Measurements from ENCODE around the gene CORO2B.

DNA sequence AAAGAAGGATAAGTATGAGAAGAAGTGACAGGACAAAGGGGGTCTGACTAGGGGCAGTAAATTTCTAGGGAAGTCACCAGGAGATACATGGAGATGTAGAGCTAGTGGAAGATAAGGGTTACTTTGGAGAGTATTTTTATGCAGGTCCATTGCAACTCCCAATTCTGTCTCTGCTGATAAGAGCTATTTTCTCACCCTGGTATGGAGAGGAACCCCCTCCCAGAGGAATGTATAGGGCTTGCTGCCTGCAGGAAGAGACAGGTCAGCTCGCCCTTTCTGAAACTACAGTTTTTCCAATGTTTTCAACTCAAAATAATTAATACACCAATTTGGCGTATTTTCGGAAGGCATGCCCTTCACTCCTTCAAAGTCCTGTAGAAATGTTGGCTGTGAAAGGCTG is 11.4 kb upstream of the CORO2B start:
- TF ChIP-seq, protein P1, sequence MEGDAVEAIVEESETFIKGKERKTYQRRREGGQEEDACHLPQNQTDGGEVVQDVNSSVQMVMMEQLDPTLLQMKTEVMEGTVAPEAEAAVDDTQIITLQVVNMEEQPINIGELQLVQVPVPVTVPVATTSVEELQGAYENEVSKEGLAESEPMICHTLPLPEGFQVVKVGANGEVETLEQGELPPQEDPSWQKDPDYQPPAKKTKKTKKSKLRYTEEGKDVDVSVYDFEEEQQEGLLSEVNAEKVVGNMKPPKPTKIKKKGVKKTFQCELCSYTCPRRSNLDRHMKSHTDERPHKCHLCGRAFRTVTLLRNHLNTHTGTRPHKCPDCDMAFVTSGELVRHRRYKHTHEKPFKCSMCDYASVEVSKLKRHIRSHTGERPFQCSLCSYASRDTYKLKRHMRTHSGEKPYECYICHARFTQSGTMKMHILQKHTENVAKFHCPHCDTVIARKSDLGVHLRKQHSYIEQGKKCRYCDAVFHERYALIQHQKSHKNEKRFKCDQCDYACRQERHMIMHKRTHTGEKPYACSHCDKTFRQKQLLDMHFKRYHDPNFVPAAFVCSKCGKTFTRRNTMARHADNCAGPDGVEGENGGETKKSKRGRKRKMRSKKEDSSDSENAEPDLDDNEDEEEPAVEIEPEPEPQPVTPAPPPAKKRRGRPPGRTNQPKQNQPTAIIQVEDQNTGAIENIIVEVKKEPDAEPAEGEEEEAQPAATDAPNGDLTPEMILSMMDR (IDR thresholded peaks at IDR 0.05), result no peak
- TF ChIP-seq EZH2 (IDR thresholded peaks at IDR 0.05), result no peak

Data from neural progenitor cell (in vitro differentiated cells).